H1 (cell line): Measurements from ENCODE around the gene BCAS3.

ENCODE experiments used
- BRCA1 ChIP-seq: IDR thresholded peaks from 2 replicates; pipeline ENCODE4 v1.6.1; 2012; ENCODE audit warnings: low read depth, low read length, improper control_type of control experiment
- CBX8 ChIP-seq: fragments of 300-800, 300-1000 bp; sonication (generic); IDR thresholded peaks from 2 replicates; pipeline ENCODE4 v1.7.1; 2016; ENCODE audit warnings: low read depth, low read length, borderline replicate concordance
- CHD2 ChIP-seq: IDR thresholded peaks from 2 replicates; pipeline ENCODE4 v1.6.1; 2012; ENCODE audit warnings: low read length, improper control_type of control experiment
- EGR1 ChIP-seq: IDR thresholded peaks from 2 replicates; pipeline ENCODE4 v1.6.1; 2011; ENCODE audit warnings: low read depth, low read length, borderline replicate concordance
- EP300 ChIP-seq, 2 experiments: IDR thresholded peaks; 1 replicate in 1 of 2; 2 replicates in 1 of 2; pipeline ENCODE4 v1.6.1; 2011 to 2012; ENCODE audit warnings: low read depth in 2 of 2, low read length in 2 of 2, mild to moderate bottlenecking in 2 of 2, borderline replicate concordance in 1 of 2, inconsistent platforms in 1 of 2, moderate library complexity in 1 of 2
- EZH2 ChIP-seq: fragments of 200-600 bp; sonication (generic); IDR thresholded peaks from 2 replicates; pipeline ENCODE4 v1.7.1; 2012; ENCODE audit warnings: low read depth, mild to moderate bottlenecking, moderate library complexity, low read length, inconsistent platforms; ENCODE audit not compliant: severe bottlenecking
- POLR2AphosphoS5 ChIP-seq: IDR thresholded peaks from 2 replicates; pipeline ENCODE4 v1.6.1; 2011; ENCODE audit warnings: low read depth, low read length
- RBBP5 ChIP-seq: IDR thresholded peaks from 2 replicates; pipeline ENCODE4 v1.7.1; 2012; ENCODE audit warnings: low read depth, mild to moderate bottlenecking, inconsistent platforms, low read length, moderate library complexity, borderline replicate concordance
- SP1 ChIP-seq: IDR thresholded peaks from 2 replicates; pipeline ENCODE4 v1.6.1; 2011; ENCODE audit warnings: low read depth, low read length
- YY1 ChIP-seq: IDR thresholded peaks from 2 replicates; pipeline ENCODE4 v1.6.1; 2011; ENCODE audit warnings: low read depth, mild to moderate bottlenecking, low read length
- ZNF274 ChIP-seq: IDR thresholded peaks from 2 replicates; pipeline ENCODE4 v1.7.0; 2012; ENCODE audit warnings: low read length, borderline replicate concordance; ENCODE audit errors: extremely low read depth
- TF ChIP-seq, protein P1 (sequence below), 3 experiments: IDR thresholded peaks; 1 replicate in 2 of 3; 2 replicates in 1 of 3; pipeline versions ENCODE4 v1.5.1 to v1.6.1; 2011; ENCODE audit warnings: low read length in 3 of 3, mild to moderate bottlenecking in 3 of 3, inconsistent platforms in 2 of 3, low read depth in 1 of 3, moderate library complexity in 1 of 3; ENCODE audit not compliant: insufficient read depth in 1 of 3; ENCODE audit errors: control extremely low read depth in 1 of 3
- TF ChIP-seq, protein P2 (sequence below): IDR thresholded peaks from 2 replicates; pipeline ENCODE4 v1.6.1; 2012; ENCODE audit warnings: inconsistent platforms
- TF ChIP-seq, protein P3 (sequence below): IDR thresholded peaks from 2 replicates; pipeline ENCODE4 v1.6.1; 2012; ENCODE audit warnings: inconsistent platforms

DNA sequence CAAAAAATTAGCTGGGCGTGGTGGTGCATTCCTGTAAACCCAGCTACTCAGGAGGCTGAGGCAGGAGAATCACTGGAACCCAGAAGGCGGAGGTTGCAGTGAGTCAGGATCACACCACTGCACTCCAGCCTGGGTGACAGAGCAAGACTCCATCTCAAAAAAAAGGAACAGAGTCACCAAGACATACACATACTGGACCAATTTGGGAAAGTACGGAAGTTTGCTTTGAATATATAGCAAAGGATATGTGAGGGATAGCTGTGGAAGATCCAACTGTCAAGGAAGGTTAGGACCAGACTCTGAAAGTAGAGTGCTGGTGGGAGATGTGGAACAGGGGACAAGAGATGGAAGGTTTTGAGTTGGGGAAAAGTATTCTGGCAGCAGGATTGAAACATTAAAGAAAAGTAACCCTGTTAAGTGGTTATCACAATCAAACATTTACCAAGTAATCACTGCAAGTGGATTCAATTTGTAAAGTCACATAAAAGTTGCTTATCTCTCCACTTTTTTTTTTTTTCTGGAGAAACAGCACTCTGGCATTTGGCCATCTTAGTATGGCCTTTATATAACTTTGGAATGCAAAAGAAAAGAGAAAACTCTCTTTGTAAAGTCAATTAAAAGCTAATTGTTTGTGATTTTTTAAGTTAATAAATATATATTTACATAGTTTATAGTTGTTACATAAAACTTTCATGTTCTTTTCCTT, 462.6 kb downstream of the BCAS3 start:
- TF ChIP-seq EZH2 (no peak), RBBP5 (no peak), POLR2AphosphoS5 (no peak), EGR1 (no peak), CBX8 (no peak), YY1 (no peak), EP300 (IDR thresholded peaks at IDR 0.05; ENCODE audit: borderline replicate concordance in 1 of 2, low read depth in 2 of 2, low read length in 2 of 2) (no peak), BRCA1 (no peak), SP1 (no peak), CHD2 (no peak), ZNF274 (no peak)
- TF ChIP-seq, protein P1, sequence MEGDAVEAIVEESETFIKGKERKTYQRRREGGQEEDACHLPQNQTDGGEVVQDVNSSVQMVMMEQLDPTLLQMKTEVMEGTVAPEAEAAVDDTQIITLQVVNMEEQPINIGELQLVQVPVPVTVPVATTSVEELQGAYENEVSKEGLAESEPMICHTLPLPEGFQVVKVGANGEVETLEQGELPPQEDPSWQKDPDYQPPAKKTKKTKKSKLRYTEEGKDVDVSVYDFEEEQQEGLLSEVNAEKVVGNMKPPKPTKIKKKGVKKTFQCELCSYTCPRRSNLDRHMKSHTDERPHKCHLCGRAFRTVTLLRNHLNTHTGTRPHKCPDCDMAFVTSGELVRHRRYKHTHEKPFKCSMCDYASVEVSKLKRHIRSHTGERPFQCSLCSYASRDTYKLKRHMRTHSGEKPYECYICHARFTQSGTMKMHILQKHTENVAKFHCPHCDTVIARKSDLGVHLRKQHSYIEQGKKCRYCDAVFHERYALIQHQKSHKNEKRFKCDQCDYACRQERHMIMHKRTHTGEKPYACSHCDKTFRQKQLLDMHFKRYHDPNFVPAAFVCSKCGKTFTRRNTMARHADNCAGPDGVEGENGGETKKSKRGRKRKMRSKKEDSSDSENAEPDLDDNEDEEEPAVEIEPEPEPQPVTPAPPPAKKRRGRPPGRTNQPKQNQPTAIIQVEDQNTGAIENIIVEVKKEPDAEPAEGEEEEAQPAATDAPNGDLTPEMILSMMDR (IDR thresholded peaks at IDR 0.05; ENCODE audit: control extremely low read depth in 1 of 3, insufficient read depth in 1 of 3, low read depth in 1 of 3, low read length in 3 of 3): no peak
- TF ChIP-seq, protein P2, sequence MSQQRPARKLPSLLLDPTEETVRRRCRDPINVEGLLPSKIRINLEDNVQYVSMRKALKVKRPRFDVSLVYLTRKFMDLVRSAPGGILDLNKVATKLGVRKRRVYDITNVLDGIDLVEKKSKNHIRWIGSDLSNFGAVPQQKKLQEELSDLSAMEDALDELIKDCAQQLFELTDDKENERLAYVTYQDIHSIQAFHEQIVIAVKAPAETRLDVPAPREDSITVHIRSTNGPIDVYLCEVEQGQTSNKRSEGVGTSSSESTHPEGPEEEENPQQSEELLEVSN: no peak
- TF ChIP-seq, protein P3, sequence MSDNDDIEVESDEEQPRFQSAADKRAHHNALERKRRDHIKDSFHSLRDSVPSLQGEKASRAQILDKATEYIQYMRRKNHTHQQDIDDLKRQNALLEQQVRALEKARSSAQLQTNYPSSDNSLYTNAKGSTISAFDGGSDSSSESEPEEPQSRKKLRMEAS: no peak
